H1 (cell line): ENCODE results near the gene BIRC5. TPM values are rescaled to one million over a fixed set of nuclear protein-coding genes. Genes with fewer than 3 reads are reported as not detected.
A peak's percentile ranks its signal among the peaks of the same experiment; 100 is the strongest.

ENCODE experiments used
- CTCF ChIA-PET: fragments of 300-600 bp; sonication (Branson Sonifier 250); formaldehyde crosslinking; loops from one replicate; lab custom pipeline; 2021; ENCODE audit not compliant: partially characterized antibody; lab: Charles Lee
- POLR2A ChIA-PET: fragments of 300-600 bp; sonication (Branson Sonifier 250); formaldehyde crosslinking; loops from one replicate; lab custom pipeline; 2021; ENCODE audit warnings: inconsistent platforms; ENCODE audit not compliant: partially characterized antibody; lab: Charles Lee
- DNase-seq, 2 experiments: peaks; one replicate each; pipeline versions ENCODE4 v3.0.0 to v3.0.0-alpha.2; 2010 to 2022; ENCODE audit warnings: low spot score in 2 of 2, low read depth in 1 of 2, mixed read lengths in 1 of 2
- FAIRE-seq: peaks from 2 replicates; lab custom pipeline; 2011; peaks lifted over from hg19 to GRCh38; lab: Jason Lieb, UNC
- H2AFZ ChIP-seq: 2 replicates; pipeline ENCODE4 v1.8.1; 2012; ENCODE audit warnings: low read length, inconsistent platforms
- H2AK5ac ChIP-seq: 2 replicates; pipeline ENCODE4 v1.6.1; 2013; ENCODE audit warnings: low read depth, low read length
- H2BK120ac ChIP-seq: replicated peaks from 2 replicates; pipeline ENCODE3; 2013; ENCODE audit warnings: low read depth, low read length, inconsistent platforms
- H2BK12ac ChIP-seq: 2 replicates; pipeline ENCODE4 v1.6.1; 2013; ENCODE audit warnings: low read depth, low read length
- H2BK15ac ChIP-seq: 2 replicates; pipeline ENCODE4 v1.6.1; 2013; ENCODE audit warnings: low read length
- H2BK20ac ChIP-seq: 2 replicates; pipeline ENCODE4 v1.6.1; 2013; ENCODE audit warnings: low read length
- H2BK5ac ChIP-seq: 2 replicates; pipeline ENCODE4 v1.6.1; 2013; ENCODE audit warnings: low read depth, low read length
- H3K14ac ChIP-seq: 2 replicates; pipeline ENCODE4 v1.6.1; 2013; ENCODE audit warnings: inconsistent platforms; ENCODE audit not compliant: insufficient read length
- H3K18ac ChIP-seq: 2 replicates; pipeline ENCODE4 v1.6.1; 2013; ENCODE audit warnings: low read length; ENCODE audit errors: extremely low read depth
- H3K23ac ChIP-seq: 2 replicates; pipeline ENCODE4 v1.6.1; 2013; ENCODE audit warnings: inconsistent platforms; ENCODE audit not compliant: insufficient read length
- H3K23me2 ChIP-seq: 2 replicates; pipeline ENCODE4 v1.6.1; 2013; ENCODE audit warnings: low read depth, low read length
- H3K27ac ChIP-seq: 2 replicates; pipeline ENCODE4 v1.6.1; 2011; ENCODE audit warnings: low read depth, low read length, inconsistent platforms
- H3K27me3 ChIP-seq, 4 experiments: replicated peaks in 1 of 4; 1 replicate in 1 of 4; 2 replicates in 3 of 4; pipeline versions ENCODE4 v1.6.1 to v1.8.1; 2011 to 2013; ENCODE audit warnings: low read length in 3 of 4, mild to moderate bottlenecking in 3 of 4, inconsistent platforms in 2 of 4, mixed read lengths in 2 of 4, moderate library complexity in 1 of 4; ENCODE audit not compliant: control insufficient read depth in 3 of 4, insufficient read depth in 3 of 4; ENCODE audit errors: extremely low read depth in 1 of 4
- H3K36me3 ChIP-seq, 4 experiments: 2 replicates each; pipeline versions ENCODE4 v1.6.1 to v1.8.1; 2011 to 2013; ENCODE audit warnings: mild to moderate bottlenecking in 4 of 4, low read length in 3 of 4, moderate library complexity in 2 of 4, control low read depth in 1 of 4, inconsistent platforms in 1 of 4; ENCODE audit not compliant: insufficient read depth in 4 of 4, control insufficient read depth in 2 of 4
- H3K4ac ChIP-seq: replicated peaks from 2 replicates; pipeline ENCODE3; 2013; ENCODE audit warnings: low read length, low read depth, mixed read lengths, inconsistent platforms; ENCODE audit not compliant: insufficient read length
- H3K4me1 ChIP-seq, 4 experiments: replicated peaks in 1 of 4; 1 replicate in 1 of 4; 2 replicates in 3 of 4; pipeline versions ENCODE4 v1.6.1 to v1.8.1; 2011 to 2013; ENCODE audit warnings: low read length in 3 of 4, inconsistent platforms in 2 of 4, mixed read lengths in 1 of 4; ENCODE audit not compliant: insufficient read depth in 4 of 4, control insufficient read depth in 3 of 4
- H3K4me2 ChIP-seq, 2 experiments: 2 replicates each; pipeline versions ENCODE4 v1.6.1 to v1.8.1; 2011 to 2013; ENCODE audit warnings: low read depth in 2 of 2, low read length in 2 of 2, control low read depth in 1 of 2, inconsistent platforms in 1 of 2, mild to moderate bottlenecking in 1 of 2; ENCODE audit not compliant: insufficient read depth in 1 of 2
- H3K4me3 ChIP-seq, 4 experiments: fragments of 200-600, 300-600 bp in 1 of 4; sonication (generic), shearing (Covaris generic), sonication (Bioruptor Twin) in 1 of 4; 2 replicates each; pipeline versions ENCODE4 v1.5.1 to v1.8.1; 2011 to 2016; ENCODE audit warnings: low read length in 4 of 4, low read depth in 3 of 4, control low read depth in 2 of 4, inconsistent platforms in 2 of 4, mild to moderate bottlenecking in 2 of 4, mixed read lengths in 1 of 4, moderate library complexity in 1 of 4; ENCODE audit not compliant: insufficient read depth in 2 of 4; ENCODE audit errors: extremely low read depth in 1 of 4
- H3K56ac ChIP-seq: replicated peaks from 2 replicates; pipeline ENCODE3; 2013; ENCODE audit warnings: low read depth, mild to moderate bottlenecking, mixed read lengths, low read length, inconsistent platforms; ENCODE audit not compliant: insufficient read length
- H3K79me1 ChIP-seq: 2 replicates; pipeline ENCODE4 v1.6.1; 2013; ENCODE audit warnings: low read depth, low read length, control low read depth
- H3K79me2 ChIP-seq, 2 experiments: 2 replicates each; pipeline versions ENCODE4 v1.6.1 to v1.8.1; 2012 to 2013; ENCODE audit warnings: low read length in 2 of 2, mild to moderate bottlenecking in 2 of 2, inconsistent platforms in 1 of 2; ENCODE audit not compliant: insufficient read depth in 2 of 2, control insufficient read depth in 1 of 2
- H3K9ac ChIP-seq, 4 experiments: replicated peaks in 1 of 4; 1 replicate in 1 of 4; 2 replicates in 3 of 4; pipeline versions ENCODE4 v1.6.1 to v1.8.1; 2011 to 2013; ENCODE audit warnings: low read depth in 3 of 4, low read length in 3 of 4, control low read depth in 2 of 4, mild to moderate bottlenecking in 2 of 4, moderate library complexity in 2 of 4, inconsistent platforms in 1 of 4; ENCODE audit errors: extremely low read depth in 1 of 4
- H3K9me3 ChIP-seq, 2 experiments: 2 replicates each; pipeline versions ENCODE4 v1.6.1 to v1.8.1; 2012 to 2013; ENCODE audit warnings: mild to moderate bottlenecking in 2 of 2, moderate library complexity in 2 of 2, control low read depth in 1 of 2, inconsistent platforms in 1 of 2, low read depth in 1 of 2, low read length in 1 of 2, mixed read lengths in 1 of 2; ENCODE audit not compliant: insufficient read depth in 2 of 2
- H4K20me1 ChIP-seq, 2 experiments: replicated peaks in 1 of 2; 2 replicates each; pipeline versions ENCODE3 to v1.8.1; 2011 to 2013; ENCODE audit warnings: inconsistent platforms in 2 of 2, low read length in 2 of 2, mild to moderate bottlenecking in 1 of 2; ENCODE audit not compliant: insufficient read depth in 2 of 2, control insufficient read depth in 1 of 2
- H4K5ac ChIP-seq: 2 replicates; pipeline ENCODE4 v1.6.1; 2013; ENCODE audit warnings: low read length, low read depth, mixed read lengths, inconsistent platforms; ENCODE audit not compliant: insufficient read length
- H4K8ac ChIP-seq: 2 replicates; pipeline ENCODE4 v1.8.0; 2013; ENCODE audit warnings: mild to moderate bottlenecking, moderate library complexity, low read length, inconsistent platforms; ENCODE audit not compliant: insufficient read depth; ENCODE audit errors: extremely low read depth
- H4K91ac ChIP-seq: replicated peaks from 2 replicates; pipeline ENCODE3; 2013; ENCODE audit warnings: low read length, mixed read lengths, inconsistent platforms; ENCODE audit not compliant: insufficient read length
- BCL11A ChIP-seq, 2 experiments: IDR thresholded peaks; one replicate each; pipeline ENCODE4 v1.6.1; 2011; ENCODE audit warnings: low read depth in 2 of 2, low read length in 2 of 2, mild to moderate bottlenecking in 2 of 2
- CHD2 ChIP-seq: IDR thresholded peaks from 2 replicates; pipeline ENCODE4 v1.6.1; 2012; ENCODE audit warnings: low read length, improper control_type of control experiment
- FOSL1 ChIP-seq: IDR thresholded peaks from 2 replicates; pipeline ENCODE4 v1.6.1; 2011; ENCODE audit warnings: mild to moderate bottlenecking, low read depth, low read length, moderate library complexity; ENCODE audit not compliant: insufficient read depth
- KDM1A ChIP-seq: fragments of 200-600, 300-600 bp; sonication (generic); IDR thresholded peaks from 2 replicates; pipeline ENCODE4 v1.7.1; 2016; ENCODE audit warnings: mild to moderate bottlenecking, low read length, borderline replicate concordance
- RAD21 ChIP-seq, 2 experiments: IDR thresholded peaks in 1 of 2; conservative IDR thresholded peaks in 1 of 2; 2 replicates each; pipeline ENCODE4 v1.6.1; 2011; ENCODE audit warnings: low read depth in 2 of 2, low read length in 2 of 2, improper control_type of control experiment in 1 of 2, inconsistent platforms in 1 of 2, mild to moderate bottlenecking in 1 of 2, moderate library complexity in 1 of 2
- SIRT6 ChIP-seq: IDR thresholded peaks from one replicate; pipeline ENCODE4 v1.7.1; 2012; ENCODE audit warnings: low read length, inconsistent platforms
- SP4 ChIP-seq: IDR thresholded peaks from 2 replicates; pipeline ENCODE4 v1.6.1; 2012; ENCODE audit warnings: low read length, inconsistent platforms
- TBP ChIP-seq: IDR thresholded peaks from 2 replicates; pipeline ENCODE4 v1.6.1; 2011; ENCODE audit warnings: low read depth, low read length, improper control_type of control experiment
- YY1 ChIP-seq: IDR thresholded peaks from 2 replicates; pipeline ENCODE4 v1.6.1; 2011; ENCODE audit warnings: low read depth, mild to moderate bottlenecking, low read length
- WGBS, 2 experiments: shearing (Covaris generic) in 1 of 2; methylation state at CpG; one replicate each; pipeline versions ENCODE4 v1.1.6 to v1.1.7; 2013 to 2015; ENCODE audit warnings: low lambda C conversion rate in 2 of 2, mixed read lengths in 2 of 2, inconsistent platforms in 1 of 2, low coverage in 1 of 2, missing lambda C conversion rate in 1 of 2; ENCODE audit not compliant: insufficient replicate concordance in 2 of 2, insufficient coverage in 1 of 2, insufficient read length in 1 of 2; ENCODE audit errors: extremely low coverage in 1 of 2, missing lambda C conversion rate in 1 of 2; 5-methylcytosine and 5-hydroxymethylcytosine counted together
- polyA plus RNA-seq, 7 experiments: library from polyadenylated mRNA; depleted of rRNA in 3 of 7; stranded (reverse) in 5 of 7; unstranded in 2 of 7; fragments of >200 nt in 5 of 7; fragments of 200-250 nt in 2 of 7; gene quantifications; 1 replicate in 5 of 7; 2 replicates in 1 of 7; 4 replicates in 1 of 7; pipeline versions ENCODE4 v1.2.1 to v1.2.3, GENCODE V29; 2011 to 2013; ENCODE audit warnings: missing spikeins in 2 of 7, mixed read lengths in 2 of 7
- total RNA-seq: library from RNA; stranded (reverse); fragmentation: NEBNext Ultra II Directional; extraction: Animal tissue kit (Norgen Biotek cat#: 25700); gene quantifications from 2 replicates; pipeline ENCODE4 v1.2.1, GENCODE V29; 2021

Gene BIRC5
- total and polyA plus RNA-seq, 2 of the 8 experiments (the other 6 are each of a cell fraction or from before 2014, with no cell fraction given): 42.2 to 108 TPM

- no peak for FAIRE-seq
- POLR2A ChIA-PET: interaction anchor here (0.7 to 7.3 kb wide), 10 partner anchors 7 to 55 kb away, joined by 3 to 67 read pairs (median 5); no protein-coding TSS in a partner anchor
Observed at GRCh38 chr17:78183916-78184315, 30.1 kb upstream of the BIRC5 start.

More at GRCh38 chr17:78183916-78184315, 30.1 kb upstream of the BIRC5 start:
- Histone ChIP-seq H3K79me1 (peaks cover 12% of the 10 kb centered on the region), H3K56ac (no peak overlapping the region), H4K8ac (no peak overlapping the region), H3K18ac (no peak overlapping the region), H2BK15ac (no peak overlapping the region), H3K4me2 (peak overlapping the region in 1 of 2 experiments; percentile 80; a peak in 1 of 4 replicates), H3K4ac (no peak overlapping the region), H4K20me1 (peaks cover 10% of the 10 kb centered on the region in 2 experiments), H4K91ac (no peak overlapping the region), H3K9ac (0 out of 7 replicates have a peak overlapping the region, but pooled peaks of 1 of the 4 experiments have one; percentile 9), H3K27me3 (no peaks in the 10 kb centered on the region; a peak in 1 of 7 replicates), H2AK5ac (no peak overlapping the region), H2BK120ac (no peak overlapping the region), H2BK20ac (no peak overlapping the region), H2BK5ac (no peak overlapping the region), H3K4me3 (no peak overlapping the region), H3K36me3 (peaks cover 22 to 62% (median 42%) of the 10 kb centered on the region in 4 experiments), H3K4me1 (peaks cover 0 to 13% (median 5%) of the 10 kb centered on the region in 4 experiments; a peak in 6 of 7 replicates), H4K5ac (no peak overlapping the region), H3K23ac (no peak overlapping the region), H3K79me2 (peaks cover 0 to 40% of the 10 kb centered on the region in 2 experiments; a peak in 3 of 4 replicates), H3K27ac (no peak overlapping the region), H2BK12ac (no peak overlapping the region), H3K14ac (no peak overlapping the region), H3K9me3 (no peaks in the 10 kb centered on the region), H3K23me2 (peaks cover 4% of the 10 kb centered on the region), H2AFZ (no peak overlapping the region)
- no peak for TF ChIP-seq YY1
- TF ChIP-seq CHD2: no peak
- no peak for TF ChIP-seq BCL11A (IDR thresholded peaks at IDR 0.05; ENCODE audit: low read depth in 2 of 2, low read length in 2 of 2)
- TF ChIP-seq KDM1A: no peak
- TF ChIP-seq FOSL1: no peak
- TF ChIP-seq TBP: no peak
- no peak for TF ChIP-seq SIRT6
- TF ChIP-seq RAD21 (IDR thresholded peaks at IDR 0.05 in 1 of 2, conservative IDR thresholded peaks at IDR 0.05 in 1 of 2; ENCODE audit: low read depth in 2 of 2, low read length in 2 of 2): no peak
- no peak for TF ChIP-seq SP4
- no peak for DNase-seq
- CTCF ChIA-PET: interaction anchor here (0.6 to 6.9 kb wide), 6 partner anchors 8 to 96 kb away, joined by 3 to 76 read pairs (median 5); no protein-coding TSS in a partner anchor
- 91% methylated on average over 12 of the region's 12 CpGs; no CpG with 5 or more reads in 1 of the 2 experiments for WGBS, 2 experiments
